ENCODE measurements around the gene KIF16B. TPM values are rescaled to one million over a fixed set of nuclear protein-coding genes. Genes with fewer than 3 reads are reported as not detected.

Gene KIF16B
- total RNA-seq, 4 donors from 2014 or later = 70.5 to 169 (median 80.2) TPM

GRCh38 chr20:16392346-16392745 is 180.9 kb downstream of the KIF16B start:
- TF ChIP-seq CTCF (IDR thresholded peaks at IDR 0.05) (no peak), POLR2A (IDR thresholded peaks at IDR 0.05) (no peak)
- no peaks in the 10 kb centered on the region for H3K27me3 ChIP-seq
- peak in 2 of 3 donors; percentile 43 to 50 for DNase-seq
- H3K9me3 ChIP-seq = no peaks in the 10 kb centered on the region
- H3K4me3 ChIP-seq = no peak overlapping the region
- H3K4me1 ChIP-seq = peaks cover 0 to 5% (median 0%) of the 10 kb centered on the region in 4 donors
- peak overlapping the region in 1 of 4 donors; percentile 21 for H3K27ac ChIP-seq
- peaks cover 0 to 18% (median 0%) of the 10 kb centered on the region in 3 donors for H3K36me3 ChIP-seq

DNA sequence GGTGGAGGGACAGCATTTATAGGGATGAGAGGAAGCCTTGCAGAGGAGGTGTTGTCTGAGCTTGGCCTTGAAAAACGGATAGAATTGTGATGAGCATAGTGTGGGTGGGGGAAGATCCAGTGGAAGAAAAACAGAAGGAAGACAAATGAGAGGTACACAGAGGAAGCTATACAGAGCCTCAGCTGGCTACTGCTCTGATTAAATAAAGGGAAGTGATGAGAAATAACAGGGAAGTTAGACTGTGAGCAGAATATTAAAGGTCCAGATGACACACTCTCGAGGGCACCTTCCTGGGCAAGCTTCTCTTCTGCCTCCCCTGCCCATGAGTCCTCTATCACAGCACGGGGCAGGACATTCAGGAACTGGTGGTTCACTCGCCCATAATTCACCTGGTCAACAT is 182.3 kb downstream of the KIF16B start:
- no peaks in the 10 kb centered on the region for H3K27me3 ChIP-seq
- no peak overlapping the region for H3K4me3 ChIP-seq
- no peaks in the 10 kb centered on the region for H3K9me3 ChIP-seq
- H3K36me3 ChIP-seq = peaks cover 0 to 18% (median 0%) of the 10 kb centered on the region in 3 donors
- peaks cover 0 to 5% (median 0%) of the 10 kb centered on the region in 4 donors for H3K4me1 ChIP-seq
- no peak overlapping the region for H3K27ac ChIP-seq
- no peak for TF ChIP-seq POLR2A (IDR thresholded peaks at IDR 0.05)
- TF ChIP-seq CTCF (IDR thresholded peaks at IDR 0.05) = no peak
- DNase-seq = no peak

GRCh38 chr20:16388731-16389130 is 184.5 kb downstream of the KIF16B start:
- Histone ChIP-seq H3K4me3 (no peak overlapping the region), H3K4me1 (peaks cover 0 to 5% (median 0%) of the 10 kb centered on the region in 4 donors), H3K27ac (no peak overlapping the region), H3K36me3 (peaks cover 0 to 36% (median 0%) of the 10 kb centered on the region in 3 donors), H3K9me3 (no peaks in the 10 kb centered on the region), H3K27me3 (no peaks in the 10 kb centered on the region)
- no peak for DNase-seq
- no peak for TF ChIP-seq POLR2A (IDR thresholded peaks at IDR 0.05)
- no peak for TF ChIP-seq CTCF (IDR thresholded peaks at IDR 0.05)

GRCh38 chr20:16387666-16388065 is 185.6 kb downstream of the KIF16B start:
- TF ChIP-seq POLR2A (IDR thresholded peaks at IDR 0.05) (no peak), CTCF (IDR thresholded peaks at IDR 0.05) (no peak)
- Histone ChIP-seq H3K4me1 (peaks cover 0 to 5% (median 0%) of the 10 kb centered on the region in 4 donors), H3K9me3 (no peaks in the 10 kb centered on the region), H3K4me3 (no peak overlapping the region), H3K36me3 (peaks cover 0 to 43% (median 0%) of the 10 kb centered on the region in 3 donors), H3K27me3 (no peaks in the 10 kb centered on the region), H3K27ac (no peak overlapping the region)
- no peak for DNase-seq

GRCh38 chr20:16385891-16386290 is 187.4 kb downstream of the KIF16B start:
- Histone ChIP-seq H3K9me3 (no peaks in the 10 kb centered on the region), H3K36me3 (peaks cover 0 to 39% (median 0%) of the 10 kb centered on the region in 3 donors), H3K4me1 (peaks cover 0 to under 1% (median 0%) of the 10 kb centered on the region in 4 donors), H3K27me3 (no peaks in the 10 kb centered on the region), H3K27ac (no peak overlapping the region), H3K4me3 (no peak overlapping the region)
- TF ChIP-seq CTCF (IDR thresholded peaks at IDR 0.05) = no peak
- no peak for TF ChIP-seq POLR2A (IDR thresholded peaks at IDR 0.05)
- DNase-seq = no peak

GRCh38 chr20:16385462-16385861 is 187.8 kb downstream of the KIF16B start:
- Histone ChIP-seq H3K4me1 (no peaks in the 10 kb centered on the region), H3K27ac (no peak overlapping the region), H3K4me3 (no peak overlapping the region), H3K36me3 (peaks cover 0 to 36% (median 0%) of the 10 kb centered on the region in 3 donors), H3K9me3 (no peaks in the 10 kb centered on the region), H3K27me3 (no peaks in the 10 kb centered on the region)
- DNase-seq = no peak
- TF ChIP-seq POLR2A (IDR thresholded peaks at IDR 0.05) = no peak
- TF ChIP-seq CTCF (IDR thresholded peaks at IDR 0.05) = no peak
